Measurements from ENCODE around the gene SYNE3. TPM values are rescaled to one million over a fixed set of nuclear protein-coding genes. Genes with fewer than 3 reads are reported as not detected.

Gene SYNE3, protein sequence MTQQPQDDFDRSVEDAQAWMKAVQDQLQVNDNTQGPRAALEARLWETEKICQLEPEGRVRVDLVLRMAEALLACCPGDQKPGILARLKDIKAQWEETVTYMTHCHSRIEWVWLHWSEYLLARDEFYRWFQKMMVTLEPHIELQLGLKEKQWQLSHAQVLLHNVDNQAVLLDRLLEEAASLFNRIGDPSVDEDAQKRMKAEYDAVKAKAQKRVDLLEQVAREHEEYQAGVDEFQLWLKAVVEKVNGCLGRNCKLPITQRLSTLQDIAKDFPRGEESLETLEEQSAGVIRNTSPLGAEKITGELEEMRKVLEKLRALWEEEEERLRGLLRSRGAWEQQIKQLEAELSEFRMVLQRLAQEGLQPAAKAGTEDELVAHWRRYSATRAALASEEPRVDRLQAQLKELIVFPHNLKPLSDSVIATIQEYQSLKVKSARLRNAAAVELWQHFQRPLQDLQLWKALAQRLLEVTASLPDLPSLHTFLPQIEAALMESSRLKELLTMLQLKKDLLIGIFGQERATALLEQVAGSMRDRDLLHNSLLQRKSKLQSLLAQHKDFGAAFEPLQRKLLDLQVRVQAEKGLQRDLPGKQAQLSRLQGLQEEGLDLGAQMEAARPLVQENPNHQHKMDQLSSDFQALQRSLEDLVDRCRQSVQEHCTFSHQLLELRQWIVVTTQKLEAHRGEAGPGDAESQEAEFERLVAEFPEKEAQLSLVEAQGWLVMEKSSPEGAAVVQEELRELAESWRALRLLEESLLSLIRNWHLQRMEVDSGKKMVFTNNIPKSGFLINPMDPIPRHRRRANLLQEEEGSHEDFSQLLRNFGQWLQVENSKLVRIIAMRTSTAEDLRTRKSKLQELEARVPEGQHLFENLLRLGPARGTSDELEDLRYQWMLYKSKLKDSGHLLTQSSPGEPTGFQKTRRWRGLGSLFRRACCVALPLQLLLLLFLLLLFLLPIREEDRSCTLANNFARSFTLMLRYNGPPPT
- total RNA-seq (71.7 TPM), polyA plus RNA-seq (1 to 10 TPM; 2.7 to 6.5 (median 4.1) TPM)

DNA sequence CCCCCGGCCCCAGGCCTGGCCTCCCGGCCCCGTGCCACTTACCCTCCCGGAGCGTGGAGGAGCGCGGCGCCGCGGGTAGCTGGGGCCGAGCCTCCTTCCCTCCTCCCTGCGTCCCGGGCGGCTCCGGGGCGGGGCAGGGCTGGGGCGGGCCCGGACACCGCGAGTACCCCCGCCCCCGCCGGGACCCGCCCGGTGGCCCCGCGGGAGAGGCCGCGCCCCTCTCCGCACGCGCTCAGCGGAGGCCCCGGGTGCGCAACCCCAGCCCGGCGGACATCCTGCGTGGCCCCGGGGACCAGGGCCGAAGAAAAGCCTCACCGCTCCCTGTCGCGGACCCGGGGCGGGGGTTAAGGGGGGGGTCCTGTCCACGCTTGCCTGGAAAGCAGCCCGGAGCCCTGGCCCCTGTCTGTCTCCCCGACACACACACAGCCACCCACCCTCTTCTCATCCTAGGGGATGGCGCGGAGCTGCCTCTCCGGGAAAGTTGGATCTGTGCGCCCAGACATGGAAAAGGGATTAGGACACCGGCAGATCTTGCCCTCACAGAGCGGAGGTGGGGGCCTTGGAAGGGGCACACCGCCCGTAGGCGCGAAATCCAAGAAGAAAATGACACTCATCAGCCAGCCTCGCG is at the start of gene SYNE3:
SYNE3 (minus strand) TSS at position 97 of the 628 bp plus-strand sequence. CDS start 40,829 bp downstream, outside the sequence.
- Mint-ChIP-seq H3K27ac (peak within 1 kb of the TSS; percentile 95 to 99 (median 96)), H3K9me3 (no peaks in the 10 kb centered on the region), H3K36me3 (peaks cover 4% of the 10 kb centered on the region), H3K4me1 (peaks cover 31 to 80% (median 57%) of the 10 kb centered on the region in 4 donors), H3K27me3 (no peaks in the 10 kb centered on the region), H3K4me3 (peak within 1 kb of the TSS; percentile 91 to 95 (median 94))
- H3K36me3 ChIP-seq (ENCODE audit: control insufficient read depth, insufficient read depth, low read length), result no peaks in the 10 kb centered on the region
- peaks cover 88% of the 10 kb centered on the region for H3K4me1 ChIP-seq (ENCODE audit: control insufficient read depth, insufficient read depth, low read length, poor library complexity, severe bottlenecking)
- peak; percentile 52 to 77 (median 65) for DNase-seq
- peak within 1 kb of the TSS; percentile 86 for H3K27ac ChIP-seq (ENCODE audit: insufficient read depth, low read length, poor library complexity, severe bottlenecking)
- no peaks in the 10 kb centered on the region for H3K27me3 ChIP-seq (ENCODE audit: control insufficient read depth, insufficient read depth, low read length)
- no peaks in the 10 kb centered on the region for H3K9me3 ChIP-seq (ENCODE audit: control insufficient read depth in 2 of 2, low read length in 2 of 2)
- ATAC-seq (ENCODE audit: low read depth in 2 of 2), result peak; percentile 52 to 53
- H3K4me3 ChIP-seq (ENCODE audit: low read depth, low read length), result peak within 1 kb of the TSS; percentile 86

DNA sequence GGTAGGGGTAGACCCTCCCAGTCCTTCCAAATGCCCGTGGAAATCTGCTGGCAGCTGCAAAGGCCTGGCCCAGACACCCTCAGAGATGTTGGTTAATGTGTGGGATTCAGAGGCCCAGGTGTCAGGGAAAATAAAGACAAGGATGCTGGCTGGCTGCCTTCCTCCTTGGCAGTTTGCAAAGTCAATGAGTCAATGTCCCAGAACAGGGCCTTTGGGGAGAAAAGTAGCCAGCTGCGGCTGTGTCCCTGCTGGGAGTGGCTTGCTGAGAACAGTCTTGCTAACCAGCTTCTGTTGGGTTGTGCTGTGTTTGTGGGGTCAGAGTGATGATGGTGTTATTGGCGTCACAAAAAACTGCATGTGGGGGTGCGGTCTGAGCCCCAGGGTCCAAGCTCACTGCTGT is 47.6 kb upstream of the SYNE3 start:
- Mint-ChIP-seq H3K4me1 (peaks cover 0 to 5% (median 4%) of the 10 kb centered on the region in 4 donors), H3K36me3 (no peaks in the 10 kb centered on the region), H3K27ac (no peak overlapping the region), H3K9me3 (peaks cover 0 to 2% (median 0%) of the 10 kb centered on the region in 7 donors), H3K27me3 (no peaks in the 10 kb centered on the region), H3K4me3 (no peak overlapping the region)
- Histone ChIP-seq H3K4me1 (ENCODE audit: control insufficient read depth, insufficient read depth, low read length, poor library complexity, severe bottlenecking) (peaks cover 3% of the 10 kb centered on the region), H3K27me3 (ENCODE audit: control insufficient read depth, insufficient read depth, low read length) (no peaks in the 10 kb centered on the region), H3K9me3 (ENCODE audit: control insufficient read depth in 2 of 2, low read length in 2 of 2) (no peaks in the 10 kb centered on the region), H3K4me3 (ENCODE audit: low read depth, low read length) (no peak overlapping the region), H3K27ac (ENCODE audit: insufficient read depth, low read length, poor library complexity, severe bottlenecking) (no peak overlapping the region), H3K36me3 (ENCODE audit: control insufficient read depth, insufficient read depth, low read length) (no peaks in the 10 kb centered on the region)
- DNase-seq, result no peak
- no peak for ATAC-seq (ENCODE audit: low read depth in 2 of 2)

DNA sequence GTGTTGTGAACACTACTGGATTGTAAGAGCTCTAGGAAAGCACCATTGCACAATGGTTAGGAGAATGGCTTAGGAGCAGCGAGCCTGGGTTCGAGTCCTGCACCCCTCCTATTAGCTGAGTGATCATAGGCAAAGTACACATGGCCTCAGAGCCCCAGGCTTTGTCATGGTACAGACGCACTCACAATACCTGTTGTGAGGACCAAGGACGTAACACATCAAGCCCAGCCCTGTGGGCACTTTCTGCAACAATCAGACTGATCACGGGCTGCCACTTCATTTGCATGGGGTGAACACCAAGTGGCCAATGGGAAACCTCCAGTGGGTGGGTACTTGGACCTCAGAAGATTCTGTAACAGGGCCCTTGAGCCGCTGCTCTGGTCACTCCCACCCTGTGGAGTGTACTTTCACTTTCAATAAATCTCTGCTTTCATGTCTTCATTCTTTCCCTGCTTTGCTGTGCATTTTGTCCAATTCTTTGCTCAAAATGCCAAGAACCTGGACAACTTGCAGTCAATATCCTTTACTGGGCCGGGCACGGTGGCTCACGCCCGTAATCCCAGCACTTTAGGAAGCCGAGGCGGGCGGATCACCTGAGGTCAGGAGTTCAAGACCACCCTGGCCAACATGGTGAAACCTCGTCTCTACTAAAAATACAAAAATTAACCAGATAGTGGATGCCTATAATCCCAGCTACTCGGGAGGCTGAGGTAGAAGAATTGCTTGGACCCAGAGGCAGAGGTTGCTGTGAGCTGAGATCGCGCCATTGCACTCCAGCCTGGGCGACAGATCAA is 46.6 kb upstream of the SYNE3 start:
- Histone ChIP-seq H3K4me3 (ENCODE audit: low read depth, low read length) (no peak overlapping the region), H3K36me3 (ENCODE audit: control insufficient read depth, insufficient read depth, low read length) (no peaks in the 10 kb centered on the region), H3K4me1 (ENCODE audit: control insufficient read depth, insufficient read depth, low read length, poor library complexity, severe bottlenecking) (peaks cover 3% of the 10 kb centered on the region), H3K27me3 (ENCODE audit: control insufficient read depth, insufficient read depth, low read length) (no peaks in the 10 kb centered on the region), H3K9me3 (ENCODE audit: control insufficient read depth in 2 of 2, low read length in 2 of 2) (no peaks in the 10 kb centered on the region), H3K27ac (ENCODE audit: insufficient read depth, low read length, poor library complexity, severe bottlenecking) (no peak overlapping the region)
- Mint-ChIP-seq H3K9me3 (peaks cover 0 to 2% (median 0%) of the 10 kb centered on the region in 7 donors), H3K4me1 (peaks cover 0 to 5% (median 4%) of the 10 kb centered on the region in 4 donors), H3K36me3 (no peaks in the 10 kb centered on the region), H3K4me3 (no peak overlapping the region), H3K27me3 (no peaks in the 10 kb centered on the region), H3K27ac (no peak overlapping the region)
- no peak for ATAC-seq (ENCODE audit: low read depth in 2 of 2)
- no peak for DNase-seq

DNA sequence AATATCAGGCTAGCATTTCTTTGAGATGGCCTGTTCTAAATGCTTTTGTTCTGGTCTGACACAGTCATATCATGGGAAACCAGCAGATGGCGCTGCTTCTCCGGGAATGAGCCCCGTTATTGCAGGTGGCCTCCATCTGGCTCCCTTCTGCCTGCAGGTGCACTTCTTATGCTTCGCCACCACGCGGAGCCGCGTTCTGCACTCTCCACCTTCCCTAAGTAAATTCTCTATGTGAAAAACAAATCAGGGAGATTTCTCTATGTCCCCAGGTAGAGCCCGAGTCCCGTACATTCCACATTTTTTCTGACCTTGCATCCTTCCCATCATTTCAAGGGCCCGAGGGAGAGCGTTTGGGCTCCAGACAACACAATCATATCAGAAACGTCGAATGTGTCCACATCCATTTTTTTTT is 44.6 kb upstream of the SYNE3 start:
- peaks cover 0 to 5% (median 4%) of the 10 kb centered on the region in 4 donors for H3K4me1 Mint-ChIP-seq
- ATAC-seq (ENCODE audit: low read depth in 2 of 2) (peak; percentile 80 to 88), DNase-seq (peak; percentile 61 to 86 (median 78))
- no peak overlapping the region for H3K4me3 Mint-ChIP-seq
- no peaks in the 10 kb centered on the region for H3K36me3 Mint-ChIP-seq
- H3K27me3 ChIP-seq (ENCODE audit: control insufficient read depth, insufficient read depth, low read length), result no peaks in the 10 kb centered on the region
- no peak overlapping the region for H3K27ac ChIP-seq (ENCODE audit: insufficient read depth, low read length, poor library complexity, severe bottlenecking)
- peaks cover 0 to 2% (median 0%) of the 10 kb centered on the region in 7 donors for H3K9me3 Mint-ChIP-seq
- no peaks in the 10 kb centered on the region for H3K9me3 ChIP-seq (ENCODE audit: control insufficient read depth in 2 of 2, low read length in 2 of 2)
- no peaks in the 10 kb centered on the region for H3K36me3 ChIP-seq (ENCODE audit: control insufficient read depth, insufficient read depth, low read length)
- no peaks in the 10 kb centered on the region for H3K27me3 Mint-ChIP-seq
- no peak overlapping the region for H3K27ac Mint-ChIP-seq
- no peak overlapping the region for H3K4me3 ChIP-seq (ENCODE audit: low read depth, low read length)
- H3K4me1 ChIP-seq (ENCODE audit: control insufficient read depth, insufficient read depth, low read length, poor library complexity, severe bottlenecking), result peaks cover 3% of the 10 kb centered on the region

DNA sequence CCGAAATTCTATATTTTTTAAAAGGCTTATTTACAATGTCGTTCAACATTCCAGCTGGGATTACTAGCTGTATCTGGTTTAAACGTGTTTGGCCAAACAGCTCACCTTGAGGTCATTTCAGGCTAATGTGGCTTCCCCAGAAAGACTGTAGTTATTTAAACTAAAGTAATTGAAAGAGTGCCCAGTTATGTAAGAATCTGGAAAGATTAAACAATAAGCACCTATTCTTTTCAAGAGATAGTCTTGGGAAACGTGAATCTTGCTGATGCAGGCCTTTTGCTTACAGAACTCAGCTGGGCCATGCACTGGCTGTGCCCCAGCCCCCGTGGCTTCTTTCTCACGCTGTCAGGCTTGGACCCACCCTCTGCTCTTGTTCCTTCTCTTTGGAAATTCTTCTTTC is 42.8 kb upstream of the SYNE3 start:
- H3K4me3 Mint-ChIP-seq, result no peak overlapping the region
- Histone ChIP-seq H3K4me3 (ENCODE audit: low read depth, low read length) (no peak overlapping the region), H3K27me3 (ENCODE audit: control insufficient read depth, insufficient read depth, low read length) (no peaks in the 10 kb centered on the region), H3K36me3 (ENCODE audit: control insufficient read depth, insufficient read depth, low read length) (no peaks in the 10 kb centered on the region), H3K4me1 (ENCODE audit: control insufficient read depth, insufficient read depth, low read length, poor library complexity, severe bottlenecking) (peaks cover 3% of the 10 kb centered on the region), H3K9me3 (ENCODE audit: control insufficient read depth in 2 of 2, low read length in 2 of 2) (no peaks in the 10 kb centered on the region), H3K27ac (ENCODE audit: insufficient read depth, low read length, poor library complexity, severe bottlenecking) (no peak overlapping the region)
- H3K36me3 Mint-ChIP-seq, result no peaks in the 10 kb centered on the region
- ATAC-seq (ENCODE audit: low read depth in 2 of 2) (no peak), DNase-seq (no peak)
- peaks cover 0 to 5% (median 4%) of the 10 kb centered on the region in 4 donors for H3K4me1 Mint-ChIP-seq
- H3K9me3 Mint-ChIP-seq, result no peaks in the 10 kb centered on the region
- H3K27ac Mint-ChIP-seq, result no peak overlapping the region
- no peaks in the 10 kb centered on the region for H3K27me3 Mint-ChIP-seq

DNA sequence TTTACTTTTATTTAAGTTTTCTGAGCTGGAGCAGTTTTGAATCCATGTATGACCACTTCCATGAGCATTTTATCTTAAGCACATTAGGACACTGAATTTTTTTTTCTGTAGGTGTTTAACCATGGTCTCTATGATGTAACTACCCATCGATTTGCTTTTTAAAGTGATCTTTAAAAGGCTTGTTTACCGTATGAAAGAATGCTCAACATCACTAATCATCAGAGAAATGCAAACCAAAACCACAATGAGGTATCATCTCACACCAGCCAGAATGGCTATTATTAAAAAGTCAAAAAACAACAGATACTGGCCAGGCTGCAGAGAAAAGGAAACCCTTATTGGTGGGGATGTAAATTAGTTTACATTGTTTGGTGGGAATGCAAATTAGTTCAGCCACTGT is 41.4 kb upstream of the SYNE3 start:
- no peak for DNase-seq
- Mint-ChIP-seq H3K27ac (no peak overlapping the region), H3K4me3 (no peak overlapping the region), H3K4me1 (peaks cover 0 to 5% (median 4%) of the 10 kb centered on the region in 4 donors), H3K9me3 (no peaks in the 10 kb centered on the region), H3K27me3 (no peaks in the 10 kb centered on the region), H3K36me3 (no peaks in the 10 kb centered on the region)
- Histone ChIP-seq H3K4me3 (ENCODE audit: low read depth, low read length) (no peak overlapping the region), H3K36me3 (ENCODE audit: control insufficient read depth, insufficient read depth, low read length) (no peaks in the 10 kb centered on the region), H3K27ac (ENCODE audit: insufficient read depth, low read length, poor library complexity, severe bottlenecking) (no peak overlapping the region), H3K9me3 (ENCODE audit: control insufficient read depth in 2 of 2, low read length in 2 of 2) (no peaks in the 10 kb centered on the region), H3K27me3 (ENCODE audit: control insufficient read depth, insufficient read depth, low read length) (no peaks in the 10 kb centered on the region), H3K4me1 (ENCODE audit: control insufficient read depth, insufficient read depth, low read length, poor library complexity, severe bottlenecking) (peaks cover 3% of the 10 kb centered on the region)
- no peak for ATAC-seq (ENCODE audit: low read depth in 2 of 2)

DNA sequence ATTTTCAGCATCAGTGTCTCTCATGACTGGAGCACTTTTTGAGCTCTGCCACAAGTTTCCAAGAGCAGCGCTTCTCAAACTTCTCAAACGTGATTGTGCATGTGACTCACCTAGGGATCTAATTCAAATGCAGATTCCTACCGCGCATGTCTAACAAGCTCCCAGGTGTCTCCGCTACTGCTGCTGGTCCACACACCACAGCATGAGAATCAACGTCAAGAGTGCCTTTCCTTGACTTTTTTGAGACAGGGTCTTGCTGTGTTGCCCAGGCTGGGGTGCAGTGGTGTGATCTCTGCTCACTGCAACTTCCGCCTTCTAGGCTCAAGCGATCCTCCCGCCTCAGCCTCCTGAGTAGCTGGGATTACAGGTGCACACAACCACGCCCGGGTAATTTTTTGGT is 40.8 kb upstream of the SYNE3 start:
- no peak overlapping the region for H3K4me3 ChIP-seq (ENCODE audit: low read depth, low read length)
- no peaks in the 10 kb centered on the region for H3K9me3 ChIP-seq (ENCODE audit: control insufficient read depth in 2 of 2, low read length in 2 of 2)
- DNase-seq, result no peak
- Mint-ChIP-seq H3K4me3 (no peak overlapping the region), H3K27me3 (no peaks in the 10 kb centered on the region), H3K9me3 (no peaks in the 10 kb centered on the region), H3K36me3 (no peaks in the 10 kb centered on the region), H3K4me1 (peaks cover 0 to 5% (median 4%) of the 10 kb centered on the region in 4 donors), H3K27ac (no peak overlapping the region)
- no peak for ATAC-seq (ENCODE audit: low read depth in 2 of 2)
- peaks cover 3% of the 10 kb centered on the region for H3K4me1 ChIP-seq (ENCODE audit: control insufficient read depth, insufficient read depth, low read length, poor library complexity, severe bottlenecking)
- no peaks in the 10 kb centered on the region for H3K27me3 ChIP-seq (ENCODE audit: control insufficient read depth, insufficient read depth, low read length)
- no peak overlapping the region for H3K27ac ChIP-seq (ENCODE audit: insufficient read depth, low read length, poor library complexity, severe bottlenecking)
- H3K36me3 ChIP-seq (ENCODE audit: control insufficient read depth, insufficient read depth, low read length), result no peaks in the 10 kb centered on the region
